Adrenal gland (tissue), 5 donors: ENCODE results near the gene ATXN2.

ENCODE experiments used
- CTCF ChIP-seq, 6 experiments: fragments of 450-650 bp in 4 of 6; fragments of 200-600 bp in 2 of 6; sonication (generic) in 1 of 6; IDR thresholded peaks; 1 replicate in 5 of 6; 2 replicates in 1 of 6; pipeline versions ENCODE4 v1.5.1 to v1.8.0; 2016 to 2021; ENCODE audit warnings: antibody characterized with exemption in 6 of 6, mild to moderate bottlenecking in 2 of 6, moderate library complexity in 1 of 6
- POLR2A ChIP-seq, 2 donors: fragments of 450-650 bp; IDR thresholded peaks; one replicate each; pipeline ENCODE4 v1.6.1; 2017; ENCODE audit warnings: antibody characterized with exemption in 2 of 2, mild to moderate bottlenecking in 2 of 2, moderate library complexity in 1 of 2
- donor health status: DM: no; HTN: no; CAD: no.

- no peak for TF ChIP-seq CTCF (IDR thresholded peaks at IDR 0.05)
- no peak for TF ChIP-seq POLR2A (IDR thresholded peaks at IDR 0.05)
Measured at GRCh38 chr12:111556676-111557075, 42.4 kb downstream of the ATXN2 start.
